GM18858 (cell line): ENCODE results near the gene BCAN.

Experiments
- ATAC-seq: cut with Tn5 transposase; IDR thresholded peaks from one replicate; pipeline ENCODE4 v1.9.1; 2021; ENCODE audit not compliant: unreplicated experiment

BCAN gene

DNA sequence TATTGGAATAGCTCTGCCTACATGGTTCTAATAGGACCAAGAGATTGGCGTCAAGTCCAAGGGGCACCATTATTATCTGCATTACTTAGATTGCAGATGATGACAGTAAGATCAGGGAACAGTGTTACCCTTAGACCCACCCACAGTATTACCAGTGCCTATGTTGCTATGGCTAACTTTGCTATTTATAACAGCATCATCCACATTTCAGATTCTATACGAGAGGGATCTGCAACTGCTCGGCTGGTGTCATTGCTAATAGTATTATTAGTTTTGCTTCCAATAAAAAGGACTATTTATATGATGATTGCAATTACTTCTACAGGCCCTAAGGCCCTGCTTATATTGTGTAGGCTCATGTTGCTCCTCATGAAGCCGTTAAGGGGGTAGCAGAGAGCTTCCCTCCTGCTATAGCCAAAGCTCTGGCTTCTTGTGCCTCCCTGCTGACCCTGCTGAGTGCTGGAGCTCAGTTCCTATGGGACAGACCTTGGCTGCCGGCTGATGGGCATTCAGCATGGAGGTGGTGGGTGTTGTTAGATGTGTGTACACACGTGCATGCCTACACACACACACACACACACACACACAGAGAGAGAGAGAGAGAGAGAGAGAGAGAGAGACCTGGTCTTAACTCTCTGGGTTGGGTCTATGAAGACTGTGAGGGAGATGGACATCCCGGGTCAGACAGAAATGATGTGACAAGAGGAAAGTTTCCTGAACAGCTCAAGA, 1.3 kb downstream of the BCAN start:
- ATAC-seq: no peak

DNA sequence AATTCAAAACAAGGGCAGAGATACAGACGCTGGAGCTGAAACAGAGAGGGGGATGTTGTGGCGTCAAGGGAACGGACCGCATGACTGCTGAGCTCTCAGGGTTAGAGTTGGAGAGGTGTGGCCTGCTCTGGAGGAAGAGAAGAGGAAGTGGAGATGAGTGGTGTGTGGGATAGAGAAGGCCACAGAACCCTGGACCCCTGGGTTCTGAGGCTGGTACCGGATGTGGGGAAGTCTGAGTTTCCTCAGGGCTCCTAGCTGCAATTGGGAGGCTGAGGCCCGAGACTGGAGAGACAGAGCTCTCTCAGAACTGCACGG, 1.8 kb downstream of the BCAN start:
- no peak for ATAC-seq

DNA sequence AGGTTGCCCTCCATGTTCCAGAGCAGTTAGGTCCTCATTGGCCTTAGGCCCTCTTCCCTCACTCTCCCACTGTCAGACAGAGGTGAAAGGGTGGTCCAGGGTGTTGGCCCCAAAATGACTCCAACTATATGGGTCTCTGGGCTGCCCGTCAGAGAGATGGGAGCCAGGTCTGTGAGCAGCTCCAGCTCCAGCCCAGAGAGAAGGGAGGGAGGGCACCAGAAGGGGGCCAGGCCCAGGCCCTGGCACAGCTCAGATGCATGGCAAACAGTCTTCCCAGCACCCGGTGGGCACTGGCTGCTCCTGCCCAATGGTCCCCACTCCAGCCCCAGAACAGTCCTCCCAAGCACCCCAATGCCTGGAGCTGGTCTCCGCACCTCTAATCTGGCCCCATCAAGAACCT, 2.2 kb downstream of the BCAN start:
- ATAC-seq: no peak

DNA sequence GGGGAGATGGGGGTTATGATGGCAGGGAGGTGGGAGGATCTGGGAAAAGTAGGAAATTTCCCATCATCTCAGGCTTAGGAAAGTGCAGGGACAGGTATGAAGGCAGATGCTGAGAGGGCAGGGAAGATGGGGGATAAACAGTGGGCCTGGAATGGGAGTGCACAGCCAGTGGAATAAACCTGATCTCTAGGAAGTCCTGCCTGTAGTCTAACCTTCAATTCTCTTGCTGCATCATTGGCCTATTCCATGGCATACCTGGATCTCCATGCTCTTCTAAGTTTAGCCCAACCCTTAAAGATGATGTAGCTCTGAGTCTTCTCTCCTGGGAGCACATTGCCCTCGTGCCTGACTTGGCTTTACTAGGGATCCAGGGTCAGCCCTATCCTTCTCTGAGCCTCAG, 2.7 kb downstream of the BCAN start:
- ATAC-seq: no peak

DNA sequence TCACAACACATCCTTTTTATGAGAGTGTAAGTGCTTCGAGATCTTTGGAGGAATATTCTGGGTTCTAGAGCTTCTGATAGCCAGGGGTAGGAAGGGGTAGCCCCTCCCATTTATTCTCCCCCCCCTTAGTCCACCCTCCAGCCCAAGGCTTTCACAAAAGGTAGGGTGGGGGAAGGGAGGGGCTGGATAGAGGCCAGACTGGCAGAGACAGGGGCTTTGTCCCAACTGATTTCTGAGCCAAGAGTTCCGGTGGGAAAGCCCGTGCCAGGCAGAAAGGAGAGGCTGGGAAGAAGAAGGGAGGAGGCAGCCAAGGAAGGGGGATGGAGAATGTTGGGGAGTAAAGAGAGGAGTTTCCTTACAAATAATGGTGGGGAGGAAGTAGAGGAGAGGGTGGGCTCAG, 3.1 kb downstream of the BCAN start:
- no peak for ATAC-seq

DNA sequence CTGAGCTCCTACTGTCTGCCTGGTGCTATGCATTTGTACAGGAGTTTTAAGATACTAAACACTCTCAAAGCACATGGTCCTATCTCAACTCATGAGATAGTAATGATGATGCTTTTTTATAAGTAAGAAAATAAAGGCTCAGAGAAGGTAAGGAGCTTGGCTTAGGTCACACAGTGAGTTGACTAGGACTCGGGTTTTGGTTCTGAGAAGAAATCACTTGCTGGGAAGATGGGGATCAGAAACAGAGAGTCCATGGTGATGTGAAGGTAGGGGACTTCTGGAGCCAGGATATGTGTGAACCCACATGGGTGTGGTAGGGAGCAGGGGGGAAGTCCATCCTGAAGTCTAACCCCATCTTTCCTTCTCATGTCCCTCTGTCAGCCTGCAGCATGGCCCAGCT, 3.7 kb downstream of the BCAN start:
- ATAC-seq: no peak

DNA sequence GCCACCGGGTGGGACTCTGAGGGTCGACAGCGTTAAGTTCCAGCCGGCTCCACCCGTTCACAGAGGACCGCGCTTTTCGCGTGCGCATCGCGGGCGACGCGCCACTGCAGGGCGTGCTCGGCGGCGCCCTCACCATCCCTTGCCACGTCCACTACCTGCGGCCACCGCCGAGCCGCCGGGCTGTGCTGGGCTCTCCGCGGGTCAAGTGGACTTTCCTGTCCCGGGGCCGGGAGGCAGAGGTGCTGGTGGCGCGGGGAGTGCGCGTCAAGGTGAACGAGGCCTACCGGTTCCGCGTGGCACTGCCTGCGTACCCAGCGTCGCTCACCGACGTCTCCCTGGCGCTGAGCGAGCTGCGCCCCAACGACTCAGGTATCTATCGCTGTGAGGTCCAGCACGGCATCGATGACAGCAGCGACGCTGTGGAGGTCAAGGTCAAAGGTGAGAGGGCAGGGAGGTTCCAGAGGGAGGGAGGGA, 4.9 kb downstream of the BCAN start:
- ATAC-seq: no peak

DNA sequence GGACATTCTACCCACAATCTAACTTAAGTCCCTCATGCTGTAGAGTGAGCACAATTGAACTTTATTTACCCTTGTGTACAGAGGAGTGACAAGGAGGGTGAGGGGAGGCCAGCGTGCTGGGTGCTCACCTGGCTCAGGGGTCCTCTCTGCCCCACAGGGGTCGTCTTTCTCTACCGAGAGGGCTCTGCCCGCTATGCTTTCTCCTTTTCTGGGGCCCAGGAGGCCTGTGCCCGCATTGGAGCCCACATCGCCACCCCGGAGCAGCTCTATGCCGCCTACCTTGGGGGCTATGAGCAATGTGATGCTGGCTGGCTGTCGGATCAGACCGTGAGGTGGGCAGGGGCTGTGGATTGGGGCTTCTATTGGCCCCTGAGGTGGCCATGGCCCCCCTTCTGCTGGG, 5.4 kb downstream of the BCAN start:
- ATAC-seq: no peak

DNA sequence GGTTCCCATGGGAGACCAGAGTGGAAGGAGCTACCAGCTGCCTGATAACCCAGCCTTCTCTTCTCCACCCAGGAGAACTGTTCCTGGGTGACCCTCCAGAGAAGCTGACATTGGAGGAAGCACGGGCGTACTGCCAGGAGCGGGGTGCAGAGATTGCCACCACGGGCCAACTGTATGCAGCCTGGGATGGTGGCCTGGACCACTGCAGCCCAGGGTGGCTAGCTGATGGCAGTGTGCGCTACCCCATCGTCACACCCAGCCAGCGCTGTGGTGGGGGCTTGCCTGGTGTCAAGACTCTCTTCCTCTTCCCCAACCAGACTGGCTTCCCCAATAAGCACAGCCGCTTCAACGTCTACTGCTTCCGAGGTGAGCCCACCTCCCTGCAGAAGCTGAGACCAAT, 6.6 kb downstream of the BCAN start:
- no peak for ATAC-seq

DNA sequence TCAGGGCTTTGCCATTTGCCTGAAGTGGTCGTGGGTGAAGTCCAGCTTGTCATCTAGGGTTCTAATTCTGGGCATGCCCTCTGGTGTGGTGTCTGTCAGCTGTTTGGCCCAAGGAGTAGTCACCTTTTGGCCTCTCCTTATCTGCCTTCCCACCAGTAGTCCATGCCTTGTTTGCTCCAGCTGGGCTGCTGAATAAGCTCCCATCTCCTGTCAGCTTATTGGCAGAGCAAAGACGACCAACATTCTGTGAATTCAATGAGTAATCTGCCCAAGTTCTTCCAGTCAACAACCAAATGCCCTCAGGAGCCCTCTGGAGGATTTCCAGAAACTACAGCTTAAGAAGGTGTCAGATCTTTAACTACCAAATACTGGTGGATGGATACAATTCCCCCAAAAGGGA, 7.0 kb downstream of the BCAN start:
- no peak for ATAC-seq

DNA sequence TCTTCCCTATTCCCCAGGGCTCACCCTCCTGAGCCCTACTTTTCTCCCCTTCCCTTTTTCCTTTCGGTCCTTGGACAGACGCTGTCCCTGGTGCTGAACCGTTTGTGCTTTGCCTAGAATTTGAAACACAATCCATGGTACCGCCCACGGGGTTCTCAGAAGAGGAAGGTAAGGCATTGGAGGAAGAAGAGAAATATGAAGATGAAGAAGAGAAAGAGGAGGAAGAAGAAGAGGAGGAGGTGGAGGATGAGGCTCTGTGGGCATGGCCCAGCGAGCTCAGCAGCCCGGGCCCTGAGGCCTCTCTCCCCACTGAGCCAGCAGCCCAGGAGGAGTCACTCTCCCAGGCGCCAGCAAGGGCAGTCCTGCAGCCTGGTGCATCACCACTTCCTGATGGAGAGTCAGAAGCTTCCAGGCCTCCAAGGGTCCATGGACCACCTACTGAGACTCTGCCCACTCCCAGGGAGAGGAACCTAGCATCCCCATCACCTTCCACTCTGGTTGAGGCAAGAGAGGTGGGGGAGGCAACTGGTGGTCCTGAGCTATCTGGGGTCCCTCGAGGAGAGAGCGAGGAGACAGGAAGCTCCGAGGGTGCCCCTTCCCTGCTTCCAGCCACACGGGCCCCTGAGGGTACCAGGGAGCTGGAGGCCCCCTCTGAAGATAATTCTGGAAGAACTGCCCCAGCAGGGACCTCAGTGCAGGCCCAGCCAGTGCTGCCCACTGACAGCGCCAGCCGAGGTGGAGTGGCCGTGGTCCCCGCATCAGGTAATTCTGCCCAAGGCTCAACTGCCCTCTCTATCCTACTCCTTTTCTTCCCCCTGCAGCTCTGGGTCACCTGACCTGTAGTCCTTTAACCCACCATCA, 10.4 kb downstream of the BCAN start:
- ATAC-seq: no peak

DNA sequence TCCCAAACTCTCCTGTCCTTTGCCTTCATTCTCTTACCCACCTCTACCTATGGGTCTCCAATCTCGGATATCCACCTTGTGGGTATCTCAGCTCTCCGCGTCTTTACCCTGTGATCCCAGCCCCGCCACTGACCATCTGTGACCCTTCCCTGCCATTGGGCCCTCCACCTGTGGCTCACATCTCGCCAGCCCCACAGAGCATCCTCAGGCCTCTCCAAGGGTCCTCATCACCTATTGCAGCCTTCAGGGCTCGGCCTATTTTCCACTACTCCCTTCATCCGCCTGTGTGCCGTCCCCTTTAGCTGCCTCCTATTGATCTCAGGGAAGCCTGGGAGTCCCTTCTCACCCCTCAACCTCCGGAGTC, 11.1 kb downstream of the BCAN start:
- no peak for ATAC-seq

DNA sequence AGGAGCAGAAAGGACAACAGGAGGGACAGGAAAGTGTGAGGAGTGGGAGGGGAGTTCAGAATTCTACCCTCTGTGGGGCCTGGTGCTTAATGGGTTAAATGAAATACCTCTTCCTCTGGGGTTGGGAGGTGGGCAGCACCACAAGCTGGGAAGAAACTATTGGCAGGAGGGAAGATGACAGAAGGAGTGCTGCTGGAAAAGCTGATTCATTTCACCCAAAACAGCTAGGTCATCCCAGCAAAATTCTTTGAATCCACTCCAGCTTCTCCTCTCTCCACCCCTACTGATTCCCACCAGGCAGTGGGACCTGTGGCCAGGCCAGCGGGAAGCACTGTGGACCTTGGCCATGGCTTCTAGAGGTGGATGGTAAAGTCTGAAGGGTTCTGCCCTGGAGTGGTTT, 12.8 kb downstream of the BCAN start:
- no peak for ATAC-seq

DNA sequence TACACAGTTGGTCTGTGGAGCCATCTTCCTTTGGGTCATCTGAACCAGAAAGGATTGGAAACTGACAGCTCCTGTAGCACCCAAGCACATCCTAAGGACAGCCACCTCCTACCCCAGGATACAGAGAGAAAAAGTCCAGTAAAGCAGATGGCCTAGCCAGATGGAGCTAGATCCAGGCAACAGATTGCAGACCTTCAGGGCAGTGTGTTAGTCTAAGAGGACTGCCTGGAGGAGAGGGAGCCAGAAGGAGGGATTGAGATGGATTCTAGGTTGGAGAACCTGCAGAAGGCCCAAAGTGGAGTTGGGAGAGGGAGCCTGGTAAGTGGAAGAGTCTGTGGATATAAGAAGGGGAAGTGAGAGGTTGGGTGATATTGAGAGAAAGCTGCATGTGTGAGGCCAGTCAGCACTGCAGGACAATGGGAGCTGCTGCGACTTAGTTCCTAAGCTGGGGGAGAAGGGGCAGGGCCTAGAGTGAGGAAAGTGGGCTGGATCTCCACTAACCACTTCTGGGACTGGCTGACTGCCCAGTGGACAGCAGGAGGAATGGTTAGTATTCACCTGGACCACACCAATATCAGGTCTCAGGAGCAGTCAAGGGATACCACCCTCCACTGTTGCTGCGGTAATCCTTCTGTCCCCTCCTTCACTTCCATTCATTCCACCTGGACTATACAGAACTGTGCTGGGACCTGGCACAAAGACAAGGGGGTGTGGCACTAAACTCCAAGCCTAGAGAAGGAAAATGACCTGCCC, 13.4 kb downstream of the BCAN start:
- ATAC-seq: no peak

DNA sequence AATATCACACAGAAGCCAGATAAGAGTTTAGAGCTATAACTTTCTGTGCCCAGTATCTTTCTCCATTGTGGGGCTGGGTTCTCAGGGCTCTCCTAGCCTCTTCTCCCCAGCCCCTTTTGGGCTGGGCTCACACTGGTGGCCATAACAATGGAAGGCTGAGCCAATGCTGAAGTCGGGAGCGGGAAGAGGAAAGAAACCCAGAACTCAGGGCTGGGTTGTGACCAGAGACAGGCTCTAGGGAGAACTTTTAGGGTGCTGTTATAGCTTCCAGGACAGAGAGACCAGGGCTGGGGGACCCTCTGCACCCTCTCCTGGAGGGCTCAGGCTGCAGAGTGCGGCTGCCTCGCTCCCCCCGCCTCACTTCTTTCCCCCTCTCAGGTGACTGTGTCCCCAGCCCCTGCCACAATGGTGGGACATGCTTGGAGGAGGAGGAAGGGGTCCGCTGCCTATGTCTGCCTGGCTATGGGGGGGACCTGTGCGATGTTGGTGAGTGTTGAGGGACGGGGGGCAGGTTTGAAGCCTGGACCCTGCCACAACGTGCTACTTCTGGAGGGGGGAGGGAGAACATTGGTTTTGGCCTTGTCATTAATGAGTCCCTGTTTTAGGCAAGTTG, 14.1 kb downstream of the BCAN start:
- no peak for ATAC-seq

DNA sequence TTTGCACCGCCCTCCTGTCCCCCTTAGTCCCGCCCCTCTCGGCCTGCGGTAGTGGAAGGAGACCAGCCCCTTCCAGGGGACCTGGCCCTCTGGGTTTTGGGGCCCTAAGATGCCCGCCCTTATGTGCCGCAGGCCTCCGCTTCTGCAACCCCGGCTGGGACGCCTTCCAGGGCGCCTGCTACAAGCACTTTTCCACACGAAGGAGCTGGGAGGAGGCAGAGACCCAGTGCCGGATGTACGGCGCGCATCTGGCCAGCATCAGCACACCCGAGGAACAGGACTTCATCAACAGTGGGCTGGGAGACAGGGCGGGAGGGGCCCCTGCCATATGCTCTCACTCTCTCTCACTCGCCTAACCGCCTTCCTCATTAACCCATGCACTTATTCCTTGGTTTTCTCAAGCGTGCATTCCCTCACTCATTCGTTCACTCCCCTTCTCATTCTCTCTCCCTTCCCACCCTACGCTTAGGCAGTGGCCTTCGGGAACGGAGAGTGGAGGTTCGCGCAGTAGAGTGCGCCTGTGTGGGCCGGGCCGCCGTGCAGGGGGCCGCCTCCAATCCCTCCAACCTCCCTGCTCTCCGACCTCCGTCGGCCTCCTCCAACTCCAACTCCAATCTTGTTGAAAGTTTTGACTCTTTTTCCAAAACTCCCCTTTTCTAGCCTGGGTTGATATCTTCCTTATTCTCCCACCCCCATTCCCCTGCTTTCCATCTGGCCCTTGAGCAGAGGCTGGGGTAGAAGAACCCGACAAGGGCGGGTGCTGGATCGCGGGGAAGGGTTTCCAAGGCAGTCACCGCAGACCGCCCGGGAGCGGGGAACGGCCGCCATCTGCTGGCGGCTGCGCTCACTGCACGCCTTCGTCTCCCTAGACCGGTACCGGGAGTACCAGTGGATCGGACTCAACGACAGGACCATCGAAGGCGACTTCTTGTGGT, 15.2 kb downstream of the BCAN start:
- no peak for ATAC-seq

DNA sequence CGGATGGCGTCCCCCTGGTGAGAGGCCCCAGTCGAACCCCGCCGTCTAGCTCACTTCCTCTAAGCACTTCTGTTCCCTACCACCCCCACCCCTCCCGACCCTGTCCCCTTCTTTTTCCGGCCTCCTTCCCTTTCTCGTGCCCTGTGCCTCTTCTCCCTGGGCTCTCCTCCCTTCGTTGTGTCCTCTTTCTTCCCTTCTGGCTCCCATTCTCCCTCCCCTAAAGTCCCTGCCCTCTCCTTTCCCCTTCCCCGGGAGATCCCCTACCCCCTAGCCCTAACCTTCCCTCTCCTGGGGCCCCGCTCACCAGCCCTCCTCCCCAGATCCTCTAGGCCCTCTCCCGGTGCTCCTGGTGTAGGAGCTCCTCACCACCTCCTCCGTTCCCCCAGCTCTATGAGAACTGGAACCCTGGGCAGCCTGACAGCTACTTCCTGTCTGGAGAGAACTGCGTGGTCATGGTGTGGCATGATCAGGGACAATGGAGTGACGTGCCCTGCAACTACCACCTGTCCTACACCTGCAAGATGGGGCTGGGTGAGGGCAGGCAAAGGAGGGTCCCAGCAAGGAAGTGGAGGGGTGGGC, 15.9 kb downstream of the BCAN start:
- no peak for ATAC-seq

DNA sequence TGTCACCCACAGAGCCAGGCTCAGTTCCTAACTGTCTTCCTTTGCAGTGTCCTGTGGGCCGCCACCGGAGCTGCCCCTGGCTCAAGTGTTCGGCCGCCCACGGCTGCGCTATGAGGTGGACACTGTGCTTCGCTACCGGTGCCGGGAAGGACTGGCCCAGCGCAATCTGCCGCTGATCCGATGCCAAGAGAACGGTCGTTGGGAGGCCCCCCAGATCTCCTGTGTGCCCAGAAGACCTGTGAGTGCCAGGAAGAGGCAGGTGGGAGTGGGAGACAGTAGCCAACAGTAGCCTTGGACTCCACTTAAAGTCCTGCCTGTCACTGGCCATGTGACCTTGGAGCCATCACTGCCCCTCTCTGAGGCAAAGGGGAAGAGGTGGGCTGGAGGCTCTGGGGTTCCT, 16.6 kb downstream of the BCAN start:
- ATAC-seq: no peak

DNA sequence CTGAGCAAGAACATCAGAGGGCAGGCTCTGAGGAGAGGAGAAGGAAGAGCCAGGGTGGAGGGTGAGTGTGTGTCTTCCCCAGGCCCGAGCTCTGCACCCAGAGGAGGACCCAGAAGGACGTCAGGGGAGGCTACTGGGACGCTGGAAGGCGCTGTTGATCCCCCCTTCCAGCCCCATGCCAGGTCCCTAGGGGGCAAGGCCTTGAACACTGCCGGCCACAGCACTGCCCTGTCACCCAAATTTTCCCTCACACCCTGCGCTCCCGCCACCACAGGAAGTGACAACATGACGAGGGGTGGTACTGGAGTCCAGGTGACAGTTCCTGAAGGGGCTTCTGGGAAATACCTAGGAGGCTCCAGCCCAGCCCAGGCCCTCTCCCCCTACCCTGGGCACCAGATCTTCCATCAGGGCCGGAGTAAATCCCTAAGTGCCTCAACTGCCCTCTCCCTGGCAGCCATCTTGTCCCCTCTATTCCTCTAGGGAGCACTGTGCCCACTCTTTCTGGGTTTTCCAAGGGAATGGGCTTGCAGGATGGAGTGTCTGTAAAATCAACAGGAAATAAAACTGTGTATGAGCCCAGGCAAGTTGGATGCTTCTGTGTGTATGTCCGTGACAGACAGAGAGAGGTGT, 17.1 kb downstream of the BCAN start:
- no peak for ATAC-seq

DNA sequence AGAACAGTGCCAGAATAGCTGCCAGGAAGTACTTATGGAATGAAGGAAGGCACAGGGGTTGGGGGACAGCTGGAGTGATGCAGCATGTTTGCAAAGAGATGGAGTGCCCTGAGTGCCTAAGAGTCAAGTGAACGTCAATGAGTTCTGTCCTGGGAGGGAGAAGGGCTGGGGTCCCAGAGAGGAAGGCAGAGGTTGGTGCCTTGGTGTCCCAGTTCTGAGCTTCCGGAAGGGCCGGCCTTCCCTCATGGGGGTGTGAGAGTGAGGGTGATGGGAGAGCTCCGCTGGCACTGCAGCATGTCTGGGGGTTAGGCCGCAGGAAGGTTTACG, 17.7 kb downstream of the BCAN start:
- ATAC-seq: no peak
